Neuron (in vitro differentiated cells): Measurements from ENCODE around the gene PLG.
A peak's percentile ranks its signal among the peaks of the same experiment; 100 is the strongest.
"Not testable (repeated sequence)": the region's sequence is repeated elsewhere in the genome, so short reads cannot be mapped to it uniquely, and the experiment has no call there.

Source experiments
- H2AFZ ChIP-seq: one replicate; pipeline ENCODE4 v1.6.1; 2013; ENCODE audit warnings: low read depth, mild to moderate bottlenecking, inconsistent platforms, low read length, moderate library complexity
- H3K27me3 ChIP-seq: one replicate; pipeline ENCODE4 v1.6.1; 2013; ENCODE audit warnings: low read length; ENCODE audit not compliant: insufficient read depth
- H3K36me3 ChIP-seq: one replicate; pipeline ENCODE4 v1.6.1; 2013; ENCODE audit warnings: low read length; ENCODE audit not compliant: insufficient read depth
- H3K4me1 ChIP-seq: one replicate; pipeline ENCODE4 v1.6.1; 2013; ENCODE audit warnings: low read length; ENCODE audit not compliant: insufficient read depth
- H3K4me3 ChIP-seq: 2 replicates; pipeline ENCODE4 v1.5.1; 2013; ENCODE audit warnings: mild to moderate bottlenecking, low read length, moderate library complexity
- H3K9me3 ChIP-seq: one replicate; pipeline ENCODE4 v1.6.1; 2013; ENCODE audit warnings: low read length

Gene PLG

DNA sequence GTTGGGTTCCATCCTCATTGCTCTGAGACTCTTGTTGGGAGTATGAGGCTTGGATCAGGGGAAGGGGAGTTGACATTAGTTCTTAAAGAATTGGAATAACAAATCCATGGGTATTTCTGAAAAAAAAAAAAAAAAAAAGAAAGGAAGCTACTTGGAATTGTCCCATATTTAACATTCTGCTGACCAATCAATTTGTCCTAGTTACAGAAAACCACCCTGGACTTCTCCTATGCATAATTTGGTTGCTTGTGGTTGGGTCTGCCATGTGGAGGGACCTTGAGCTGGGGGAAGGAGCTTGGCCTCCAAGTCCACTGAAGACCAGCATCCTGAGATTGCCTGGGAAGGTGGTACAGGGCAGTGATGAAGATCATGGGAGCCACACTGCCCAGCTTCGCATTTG, 32.6 kb downstream of the PLG start:
- no peaks in the 10 kb centered on the region for H3K9me3 ChIP-seq
- H3K4me1 ChIP-seq: no peaks in the 10 kb centered on the region
- H3K27me3 ChIP-seq: no peaks in the 10 kb centered on the region
- H3K4me3 ChIP-seq: no peak overlapping the region
- no peak overlapping the region for H2AFZ ChIP-seq
- no peaks in the 10 kb centered on the region for H3K36me3 ChIP-seq

- H3K9me3 ChIP-seq: no peaks in the 10 kb centered on the region
- no peaks in the 10 kb centered on the region for H3K4me1 ChIP-seq
- no peak overlapping the region for H2AFZ ChIP-seq
- no peaks in the 10 kb centered on the region for H3K27me3 ChIP-seq
- H3K36me3 ChIP-seq: no peaks in the 10 kb centered on the region
- no peak overlapping the region for H3K4me3 ChIP-seq
Measured at GRCh38 chr6:160735523-160735922, 33.5 kb downstream of the PLG start.

- Histone ChIP-seq H3K4me1 (no peaks in the 10 kb centered on the region), H3K27me3 (no peaks in the 10 kb centered on the region)
Measured at GRCh38 chr6:160737934-160738333, 35.9 kb downstream of the PLG start.

GRCh38 chr6:160739955-160740354, 37.9 kb downstream of the PLG start:
- no peaks in the 10 kb centered on the region for H3K27me3 ChIP-seq
- H3K9me3 ChIP-seq: no peaks in the 10 kb centered on the region
- no peak overlapping the region for H3K4me3 ChIP-seq
- no peak overlapping the region for H2AFZ ChIP-seq
- no peaks in the 10 kb centered on the region for H3K36me3 ChIP-seq
- no peaks in the 10 kb centered on the region for H3K4me1 ChIP-seq

More at GRCh38 chr6:160737934-160738333, 35.9 kb downstream of the PLG start:
- Histone ChIP-seq H3K4me3 (no peak overlapping the region), H3K9me3 (no peaks in the 10 kb centered on the region), H3K36me3 (no peaks in the 10 kb centered on the region), H2AFZ (no peak overlapping the region)

DNA sequence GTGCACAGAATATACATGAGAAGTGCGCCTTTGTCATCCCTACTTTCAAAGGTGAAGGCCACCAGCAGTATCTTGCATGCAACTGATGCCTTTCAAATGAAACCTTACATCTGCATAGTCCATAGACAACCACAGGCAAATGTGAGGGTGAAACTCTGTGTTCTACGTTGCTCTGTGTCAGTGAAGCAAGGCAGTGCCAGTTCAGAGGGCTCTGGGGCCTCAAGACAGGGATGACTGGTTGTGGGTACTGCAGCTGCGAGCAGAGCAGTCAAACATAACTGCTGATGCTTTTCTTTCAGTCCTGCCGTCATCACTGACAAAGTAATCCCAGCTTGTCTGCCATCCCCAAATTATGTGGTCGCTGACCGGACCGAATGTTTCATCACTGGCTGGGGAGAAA, 39.0 kb downstream of the PLG start:
- not testable (repeated sequence) for H3K36me3 ChIP-seq, H3K27me3 ChIP-seq, H3K4me1 ChIP-seq, H3K9me3 ChIP-seq, H3K4me3 ChIP-seq, H2AFZ ChIP-seq

- no peaks in the 10 kb centered on the region for H3K4me1 ChIP-seq
- no peaks in the 10 kb centered on the region for H3K9me3 ChIP-seq
- H3K27me3 ChIP-seq: no peaks in the 10 kb centered on the region
- no peaks in the 10 kb centered on the region for H3K36me3 ChIP-seq
- no peak overlapping the region for H2AFZ ChIP-seq
- H3K4me3 ChIP-seq: no peak overlapping the region
Measured at GRCh38 chr6:160742090-160742489, 40.0 kb downstream of the PLG start.

DNA sequence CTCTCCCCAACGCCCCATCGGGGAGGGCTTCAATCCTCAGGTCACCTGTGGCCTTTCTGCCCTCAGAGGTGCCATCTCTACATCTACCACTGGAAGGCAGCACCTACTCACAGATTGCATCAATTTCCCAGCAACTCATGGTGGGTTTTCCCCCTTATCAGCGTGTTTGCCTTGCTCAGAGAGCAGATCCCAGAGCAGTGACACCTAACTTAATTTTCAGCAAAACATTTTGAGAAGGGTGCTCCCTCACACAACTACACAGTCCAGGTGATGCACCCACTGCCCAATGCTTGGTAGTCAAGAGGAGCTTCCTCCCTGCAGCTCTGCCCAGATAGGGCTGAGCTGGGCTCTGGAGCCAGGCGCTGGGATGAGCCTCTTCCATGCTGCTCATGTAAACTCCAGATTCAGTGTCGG, 48.2 kb downstream of the PLG start:
- H2AFZ ChIP-seq: no peak overlapping the region
- no peaks in the 10 kb centered on the region for H3K9me3 ChIP-seq
- no peaks in the 10 kb centered on the region for H3K4me1 ChIP-seq
- H3K36me3 ChIP-seq: no peaks in the 10 kb centered on the region
- H3K4me3 ChIP-seq: no peak overlapping the region
- peaks cover 2% of the 10 kb centered on the region for H3K27me3 ChIP-seq

GRCh38 chr6:160753211-160753610, 51.2 kb downstream of the PLG start:
- H3K36me3 ChIP-seq, H3K9me3 ChIP-seq, H3K4me3 ChIP-seq, H2AFZ ChIP-seq, H3K4me1 ChIP-seq, H3K27me3 ChIP-seq: not testable (repeated sequence)

DNA sequence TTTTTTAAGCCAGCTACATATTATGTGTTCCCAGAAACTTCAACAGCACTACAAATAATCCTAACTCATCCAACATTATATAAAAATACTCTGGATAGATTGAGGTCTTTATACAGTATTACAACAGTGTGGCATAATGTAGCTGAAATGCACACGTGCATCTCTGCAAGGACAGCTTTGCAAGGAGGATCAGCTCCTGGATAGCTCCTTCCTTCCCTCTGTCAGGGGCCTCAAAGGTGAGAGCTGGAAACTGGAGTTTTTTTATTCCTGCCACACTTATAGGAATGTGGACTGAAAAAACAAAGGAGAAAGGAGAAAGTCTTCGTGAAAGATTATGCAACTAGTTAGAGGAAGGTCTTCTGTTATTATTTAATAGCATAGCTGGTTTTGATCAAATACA, 53.1 kb downstream of the PLG start:
- Histone ChIP-seq H3K9me3 (no peaks in the 10 kb centered on the region), H3K4me3 (no peak overlapping the region), H2AFZ (no peak overlapping the region), H3K27me3 (peaks cover 5% of the 10 kb centered on the region), H3K4me1 (no peaks in the 10 kb centered on the region), H3K36me3 (no peaks in the 10 kb centered on the region)

GRCh38 chr6:160756021-160756420, 54.0 kb downstream of the PLG start:
- H3K27me3 ChIP-seq: peaks cover 5% of the 10 kb centered on the region

GRCh38 chr6:160756871-160757270, 54.8 kb downstream of the PLG start:
- Histone ChIP-seq H3K4me1 (no peaks in the 10 kb centered on the region), H3K4me3 (no peak overlapping the region), H3K27me3 (peaks cover 5% of the 10 kb centered on the region), H2AFZ (no peak overlapping the region), H3K36me3 (no peaks in the 10 kb centered on the region), H3K9me3 (no peaks in the 10 kb centered on the region)

More at GRCh38 chr6:160756021-160756420, 54.0 kb downstream of the PLG start:
- Histone ChIP-seq H3K36me3 (no peaks in the 10 kb centered on the region), H3K4me3 (no peak overlapping the region), H3K9me3 (no peaks in the 10 kb centered on the region), H2AFZ (no peak overlapping the region), H3K4me1 (no peaks in the 10 kb centered on the region)

- H3K4me1 ChIP-seq: no peaks in the 10 kb centered on the region
Measured at GRCh38 chr6:160764847-160765246, 62.8 kb downstream of the PLG start.

GRCh38 chr6:160765412-160765811, 63.4 kb downstream of the PLG start:
- H2AFZ ChIP-seq: no peak overlapping the region

More at GRCh38 chr6:160764847-160765246, 62.8 kb downstream of the PLG start:
- Histone ChIP-seq H2AFZ (no peak overlapping the region), H3K27me3 (peaks cover 8% of the 10 kb centered on the region), H3K9me3 (no peaks in the 10 kb centered on the region), H3K4me3 (no peak overlapping the region), H3K36me3 (no peaks in the 10 kb centered on the region)

GRCh38 chr6:160766657-160766988, 64.6 kb downstream of the PLG start:
- peak overlapping the region; percentile 74 for H2AFZ ChIP-seq
- H3K36me3 ChIP-seq: no peaks in the 10 kb centered on the region
- H3K27me3 ChIP-seq: peaks cover 12% of the 10 kb centered on the region
- H3K9me3 ChIP-seq: no peaks in the 10 kb centered on the region
- H3K4me3 ChIP-seq: peak overlapping the region; percentile 50
- no peaks in the 10 kb centered on the region for H3K4me1 ChIP-seq

More at GRCh38 chr6:160765412-160765811, 63.4 kb downstream of the PLG start:
- no peaks in the 10 kb centered on the region for H3K36me3 ChIP-seq
- H3K4me3 ChIP-seq: no peak overlapping the region
- no peaks in the 10 kb centered on the region for H3K9me3 ChIP-seq
- peaks cover 8% of the 10 kb centered on the region for H3K27me3 ChIP-seq
- H3K4me1 ChIP-seq: no peaks in the 10 kb centered on the region
